Keratinocyte (primary cell): Measurements from ENCODE around the gene RABGGTB.
"Not testable (repeated sequence)": the region's sequence is repeated elsewhere in the genome, so short reads cannot be mapped to it uniquely, and the experiment has no call there.

Source experiments
- CTCF ChIP-seq, 3 experiments: IDR thresholded peaks in 1 of 3; conservative IDR thresholded peaks in 1 of 3; optimal IDR thresholded peaks in 1 of 3; 2 replicates in 2 of 3; 3 replicates in 1 of 3; pipeline versions ENCODE3 to v1.5.1; 2011; ENCODE audit warnings: low read length in 3 of 3, mild to moderate bottlenecking in 3 of 3, moderate library complexity in 2 of 3, control low read depth in 1 of 3, inconsistent platforms in 1 of 3; ENCODE audit not compliant: insufficient read depth in 2 of 3; ENCODE audit errors: extremely low read depth in 1 of 3
- EZH2 ChIP-seq: IDR thresholded peaks from one replicate; pipeline ENCODE4 v1.6.1; 2012; ENCODE audit warnings: inconsistent platforms, mild to moderate bottlenecking, low read length, moderate library complexity

- TF ChIP-seq CTCF (optimal IDR thresholded peaks at IDR 0.05 in 1 of 3, IDR thresholded peaks at IDR 0.05 in 1 of 3, conservative IDR thresholded peaks at IDR 0.05 in 1 of 3; ENCODE audit: extremely low read depth in 1 of 3, insufficient read depth in 2 of 3, low read length in 3 of 3); EZH2: not testable (repeated sequence)
Observed at GRCh38 chr1:75758543-75758942, 27.5 kb upstream of the RABGGTB start.
